ENCODE results near the gene HCN4.

The HCN4 gene

GRCh38 chr15:73344056-73344455 lies 24.7 kb downstream of the HCN4 start:
- no peak for DNase-seq (ENCODE audit: low spot score)

- DNase-seq (ENCODE audit: low spot score), result no peak
These were observed 26.7 kb downstream of the HCN4 start for GRCh38 chr15:73341886-73342600.

- DNase-seq (ENCODE audit: low spot score), result no peak
These were observed 28.1 kb downstream of the HCN4 start for GRCh38 chr15:73340502-73341192.

DNA sequence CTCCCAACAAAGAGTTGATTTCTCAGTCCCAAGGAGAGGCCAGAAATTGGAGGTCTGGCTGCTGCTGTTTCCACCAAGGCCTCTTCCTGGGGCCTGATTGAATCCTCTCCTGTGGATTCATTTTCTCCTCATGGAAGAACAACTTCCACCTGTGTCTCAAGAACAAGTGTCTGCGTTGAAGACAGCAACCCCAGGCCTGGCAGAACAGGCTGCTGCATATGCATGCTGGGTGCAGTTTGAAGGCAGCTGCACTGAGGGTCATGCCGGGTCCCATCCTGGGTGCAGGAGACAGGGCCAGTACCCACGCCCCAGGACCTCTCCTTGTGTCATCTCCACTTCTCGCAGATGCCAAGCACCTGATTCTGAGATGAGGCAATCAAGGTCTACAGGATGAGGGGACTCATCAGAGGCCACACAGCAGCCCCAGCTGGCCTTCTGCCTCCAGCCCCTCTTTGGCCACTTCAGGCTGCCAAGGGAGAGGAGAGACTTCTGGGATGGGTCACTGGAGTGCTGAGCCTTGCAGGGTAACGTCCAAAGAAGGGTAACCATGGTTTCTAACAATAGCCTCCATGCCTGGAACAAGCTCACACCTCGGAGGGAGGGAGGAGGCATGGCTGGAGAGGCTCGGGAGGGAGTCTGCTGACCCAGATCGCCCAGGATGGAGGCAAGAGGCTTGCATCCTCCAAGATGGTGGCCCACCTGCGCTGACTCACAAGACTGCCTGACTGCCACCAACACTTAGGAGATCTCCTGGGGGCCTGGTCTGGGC lies 30.0 kb downstream of the HCN4 start:
- no peak for DNase-seq (ENCODE audit: low spot score)

DNA sequence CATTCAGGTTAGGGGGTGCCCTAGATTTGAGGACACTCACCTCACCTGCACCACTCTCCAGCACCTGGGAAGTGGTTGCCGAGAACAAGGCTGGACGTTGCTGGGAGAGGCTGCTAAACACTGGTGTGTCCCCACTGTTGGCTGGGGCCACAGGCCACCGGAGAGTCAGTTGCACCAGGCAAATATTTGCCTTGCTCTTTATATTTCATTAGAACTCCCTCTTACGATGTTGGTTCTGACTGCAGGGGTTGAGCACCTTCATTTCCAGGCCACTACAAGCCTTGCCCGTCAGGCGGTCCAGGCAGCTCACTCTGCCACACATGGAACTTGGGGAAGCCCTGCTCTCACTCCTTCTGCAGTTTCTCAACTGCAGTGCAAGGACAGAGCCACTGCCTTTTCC lies 30.7 kb downstream of the HCN4 start:
- no peak for DNase-seq (ENCODE audit: low spot score)

DNA sequence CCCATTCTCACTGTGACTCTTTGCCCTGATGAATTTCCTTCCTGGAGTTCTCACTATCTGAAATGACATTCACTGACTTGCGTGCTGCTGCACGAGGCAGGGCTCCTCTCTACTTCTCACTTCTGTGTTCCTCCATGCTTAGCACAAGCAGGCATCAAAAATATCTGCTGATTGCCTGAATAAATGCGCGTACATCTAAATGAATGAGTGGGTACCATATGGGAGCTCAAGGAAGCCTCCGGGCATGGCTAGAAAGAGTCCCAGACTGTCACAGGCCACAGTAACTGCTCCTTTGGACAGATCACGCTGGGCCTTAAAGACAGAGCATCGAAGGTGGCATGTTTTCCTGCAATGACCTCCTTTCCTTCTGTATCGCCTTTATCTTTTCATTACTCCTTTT lies 31.6 kb downstream of the HCN4 start:
- DNase-seq (ENCODE audit: low spot score), result no peak

DNA sequence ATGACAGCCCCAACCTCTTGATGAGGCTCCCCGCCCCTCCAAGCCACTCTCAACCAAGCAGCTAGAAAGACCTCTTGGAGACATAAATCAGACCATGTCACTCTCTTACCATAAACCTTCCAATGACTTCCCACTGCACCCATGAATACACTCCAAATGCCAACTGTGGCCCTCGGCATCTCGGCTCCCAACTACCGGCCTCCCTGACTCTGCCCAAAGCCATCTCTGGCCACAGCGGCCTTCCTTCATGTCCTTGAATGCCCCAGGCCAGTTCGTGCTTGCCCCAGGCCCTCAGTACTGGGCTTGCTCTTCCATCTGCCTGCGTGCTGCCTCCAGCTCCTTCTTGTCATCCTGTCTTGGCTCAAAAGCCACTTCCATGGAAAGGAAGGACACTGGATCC lies 32.0 kb downstream of the HCN4 start:
- DNase-seq (ENCODE audit: low spot score), result no peak

GRCh38 chr15:73335471-73335870 lies 33.3 kb downstream of the HCN4 start:
- no peak for DNase-seq (ENCODE audit: low spot score)

DNA sequence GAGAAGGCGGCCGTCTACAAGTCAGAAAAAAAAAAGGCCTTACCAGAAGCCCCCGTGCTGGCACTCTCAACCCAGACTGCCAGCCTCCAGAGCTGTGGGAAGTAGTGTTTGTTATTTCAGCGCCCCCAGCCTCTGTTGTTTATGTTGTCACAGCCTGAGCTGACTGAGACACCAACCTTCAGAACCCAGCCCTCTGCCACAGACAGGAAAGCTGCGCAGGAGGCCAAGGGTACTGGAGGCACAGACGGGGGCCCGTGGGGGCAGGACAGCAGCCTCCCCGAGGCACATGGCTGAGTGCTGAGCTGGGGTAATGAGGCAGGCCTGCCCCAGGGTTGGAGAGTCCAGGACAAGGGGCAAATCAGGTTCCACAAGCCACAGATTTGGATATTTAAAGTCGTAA lies 33.7 kb downstream of the HCN4 start:
- no peak for DNase-seq (ENCODE audit: low spot score)

- DNase-seq (ENCODE audit: low spot score), result no peak
These were observed 34.7 kb downstream of the HCN4 start for GRCh38 chr15:73334086-73334485.

DNA sequence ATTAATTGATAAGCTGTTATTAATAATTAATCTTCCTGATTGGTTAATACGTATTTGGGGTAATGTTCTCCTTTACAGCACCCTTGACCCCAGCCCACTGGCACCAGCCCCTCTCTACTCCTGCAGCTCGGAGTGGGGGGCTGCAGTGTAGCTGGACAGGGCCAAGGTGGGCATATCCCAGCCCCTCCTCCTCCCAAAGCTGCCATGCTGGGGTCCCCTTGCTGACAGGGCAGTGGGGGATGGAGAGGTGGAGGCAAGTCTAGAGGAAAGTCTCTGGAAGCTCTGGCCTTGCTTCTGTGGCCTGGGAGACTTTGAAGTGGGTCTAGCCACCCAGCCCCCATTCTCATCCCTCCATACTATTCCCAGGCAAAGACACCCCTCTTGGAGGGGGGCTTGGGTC lies 35.8 kb downstream of the HCN4 start:
- DNase-seq (ENCODE audit: low spot score), result no peak

DNA sequence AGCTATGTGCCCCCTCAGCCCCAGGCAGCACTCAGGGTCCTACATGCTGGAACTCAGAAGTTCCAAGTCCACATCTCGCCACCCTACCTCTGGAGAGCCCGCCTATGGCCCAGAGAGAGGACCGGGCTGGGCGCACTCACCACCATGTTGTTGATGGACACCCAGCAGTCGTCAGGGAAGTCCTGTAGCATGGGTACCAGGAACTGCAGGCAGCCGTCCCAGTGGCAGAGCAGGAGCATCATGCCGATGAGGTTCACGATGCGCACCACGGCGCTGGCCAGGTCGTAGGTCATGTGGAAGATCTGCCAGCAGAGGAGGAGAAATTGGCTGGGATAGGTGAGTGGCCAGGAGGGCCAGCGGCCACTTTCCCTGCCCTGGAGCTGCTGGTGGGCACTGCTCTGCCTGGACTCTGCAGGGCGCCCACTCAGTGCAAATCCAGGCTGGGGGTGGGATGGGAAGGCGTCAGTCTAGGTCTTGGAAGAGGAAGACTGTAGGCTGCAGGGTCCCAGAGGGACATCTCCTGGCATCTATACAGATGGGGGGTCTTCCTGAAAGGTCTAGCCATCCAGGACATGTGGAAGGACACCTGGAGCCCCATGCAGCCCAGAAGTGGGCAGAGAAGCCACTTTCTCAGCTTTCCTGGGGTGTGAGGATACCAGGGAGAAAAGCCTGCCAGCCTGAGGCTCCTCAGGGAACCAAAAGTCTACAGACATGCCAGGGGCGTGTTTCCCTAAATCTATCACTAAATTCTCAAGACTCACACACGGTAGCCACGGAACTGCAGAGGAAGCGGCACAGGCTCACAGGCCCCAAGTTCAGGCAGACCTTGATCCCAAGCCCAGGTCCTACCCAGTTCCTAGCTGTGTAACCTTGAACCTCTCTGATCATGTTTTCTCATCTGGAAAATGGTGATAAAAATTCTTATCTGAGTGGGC lies 36.5 kb downstream of the HCN4 start:
- DNase-seq (ENCODE audit: low spot score), result no peak

GRCh38 chr15:73331501-73331900 lies 37.3 kb downstream of the HCN4 start:
- DNase-seq (ENCODE audit: low spot score), result no peak

DNA sequence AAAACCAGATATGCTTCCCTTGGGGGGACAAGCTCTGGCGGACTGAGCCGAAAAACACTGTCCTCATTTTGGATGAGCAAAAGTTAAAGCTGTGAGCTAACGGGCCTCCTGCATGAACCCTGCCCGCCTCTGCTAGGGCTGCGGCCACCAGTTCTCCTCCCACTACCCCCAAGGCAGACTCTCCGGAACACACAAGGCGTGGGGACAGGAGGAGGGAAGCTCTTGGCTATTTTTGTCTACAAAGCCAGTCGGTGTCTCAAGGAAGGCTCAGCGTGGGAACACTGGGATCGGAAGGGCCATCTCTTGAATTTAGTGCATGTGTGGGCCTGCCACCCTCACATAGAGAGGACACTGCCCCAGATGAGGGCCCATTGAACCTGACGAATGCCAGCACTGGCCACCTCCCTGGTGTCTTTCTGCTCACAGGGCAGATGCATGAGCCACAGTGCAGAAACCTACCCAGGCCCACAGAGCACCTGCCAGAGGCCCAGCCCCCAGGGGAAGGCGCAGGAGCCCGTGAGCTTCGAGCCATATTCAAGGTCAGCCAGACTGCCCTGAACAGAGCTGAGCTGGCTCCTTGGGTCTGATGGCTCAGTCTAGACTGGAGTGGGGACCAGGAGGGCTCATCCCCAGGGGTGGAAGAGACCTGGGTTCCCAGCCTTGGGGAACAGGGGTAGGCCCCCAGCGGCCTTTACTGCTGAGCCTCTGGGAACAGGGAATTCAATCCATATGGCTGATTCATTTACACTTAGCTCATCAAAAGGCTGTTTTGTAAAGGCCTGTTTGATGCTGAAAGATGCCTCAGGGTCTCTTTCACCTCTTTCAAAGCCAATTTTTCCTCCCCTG lies 38.3 kb downstream of the HCN4 start:
- no peak for DNase-seq (ENCODE audit: low spot score)

GRCh38 chr15:73329501-73330200 lies 39.1 kb downstream of the HCN4 start:
- DNase-seq (ENCODE audit: low spot score), result no peak

- no peak for DNase-seq (ENCODE audit: low spot score)
These were observed 39.8 kb downstream of the HCN4 start for GRCh38 chr15:73328981-73329380.

DNA sequence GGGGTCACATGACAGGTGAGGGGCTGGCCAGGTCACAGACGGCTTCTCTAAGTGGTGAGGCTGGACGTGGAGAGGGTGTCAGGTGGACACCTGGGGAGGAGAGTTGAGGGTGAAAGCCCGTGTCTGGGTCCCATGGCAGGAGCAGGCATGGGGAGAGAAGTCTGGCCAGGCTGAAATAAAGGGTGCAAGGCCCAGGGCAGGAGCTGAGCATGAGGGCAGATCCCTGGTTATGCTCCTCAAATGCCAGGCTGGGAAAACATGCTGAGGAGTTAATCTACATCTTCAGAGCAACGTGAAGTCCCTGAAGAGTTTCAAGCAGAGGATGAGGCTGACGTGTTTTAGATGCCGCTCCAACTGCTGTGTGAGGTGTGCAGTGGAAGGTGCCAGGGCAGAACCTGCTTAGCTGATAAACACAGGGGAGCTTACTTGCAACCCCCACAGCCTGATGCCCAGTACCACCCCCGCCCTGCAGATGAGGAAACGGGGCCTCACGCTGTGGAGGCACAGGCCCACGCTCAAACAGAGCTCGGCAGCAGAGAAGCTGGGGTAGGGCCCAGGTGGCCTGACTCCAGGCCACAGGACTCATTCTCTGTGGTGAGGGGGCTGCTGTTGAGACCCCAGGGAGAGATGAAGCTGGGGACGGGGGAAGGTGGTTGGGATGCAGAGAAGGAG lies 40.5 kb downstream of the HCN4 start:
- DNase-seq (ENCODE audit: low spot score), result no peak

GRCh38 chr15:73326157-73326556 lies 42.6 kb downstream of the HCN4 start:
- DNase-seq (ENCODE audit: low spot score), result no peak

DNA sequence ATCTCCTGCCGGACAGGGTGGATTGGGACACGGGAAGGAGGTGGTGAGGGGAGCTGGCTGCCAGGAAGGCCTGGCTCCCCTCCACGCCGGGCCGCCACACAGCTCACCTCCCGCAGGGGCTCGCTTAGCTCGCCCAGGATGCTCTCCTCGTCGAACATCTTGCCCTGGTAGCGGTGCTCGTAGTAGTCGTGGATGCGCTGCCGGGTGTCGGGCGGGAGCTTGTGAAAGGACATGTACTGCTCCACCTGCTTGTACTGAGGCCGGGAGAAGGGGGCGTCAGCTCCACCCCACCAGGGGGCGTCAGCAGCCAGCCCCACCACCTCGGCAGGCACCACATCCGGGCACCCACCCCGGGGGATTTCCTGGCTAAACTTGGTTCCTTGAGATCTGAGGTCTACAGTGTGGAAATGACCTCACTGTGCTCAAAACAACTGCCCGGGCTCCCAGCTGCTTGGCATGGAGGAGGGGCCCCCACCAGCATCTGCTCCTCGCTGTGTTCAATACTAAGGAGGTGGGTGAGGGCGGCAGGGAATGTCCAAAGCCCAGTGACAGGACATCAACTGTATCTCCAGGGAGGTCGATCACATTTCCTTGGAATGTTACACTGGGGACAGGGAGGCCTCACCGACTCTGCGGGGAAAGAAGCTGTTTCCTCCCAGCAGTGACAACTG lies 43.4 kb downstream of the HCN4 start:
- DNase-seq (ENCODE audit: low spot score), result no peak

Measured in GM03348 (cell line).